HG02943 (cell line): ENCODE measurements around the gene SPOCD1.

Experiments used
- ATAC-seq: cut with Tn5 transposase; IDR thresholded peaks from one replicate; pipeline ENCODE4 v1.9.1; 2021; ENCODE audit warnings: mild to moderate bottlenecking, low read depth, moderate library complexity; ENCODE audit not compliant: unreplicated experiment

SPOCD1 gene

DNA sequence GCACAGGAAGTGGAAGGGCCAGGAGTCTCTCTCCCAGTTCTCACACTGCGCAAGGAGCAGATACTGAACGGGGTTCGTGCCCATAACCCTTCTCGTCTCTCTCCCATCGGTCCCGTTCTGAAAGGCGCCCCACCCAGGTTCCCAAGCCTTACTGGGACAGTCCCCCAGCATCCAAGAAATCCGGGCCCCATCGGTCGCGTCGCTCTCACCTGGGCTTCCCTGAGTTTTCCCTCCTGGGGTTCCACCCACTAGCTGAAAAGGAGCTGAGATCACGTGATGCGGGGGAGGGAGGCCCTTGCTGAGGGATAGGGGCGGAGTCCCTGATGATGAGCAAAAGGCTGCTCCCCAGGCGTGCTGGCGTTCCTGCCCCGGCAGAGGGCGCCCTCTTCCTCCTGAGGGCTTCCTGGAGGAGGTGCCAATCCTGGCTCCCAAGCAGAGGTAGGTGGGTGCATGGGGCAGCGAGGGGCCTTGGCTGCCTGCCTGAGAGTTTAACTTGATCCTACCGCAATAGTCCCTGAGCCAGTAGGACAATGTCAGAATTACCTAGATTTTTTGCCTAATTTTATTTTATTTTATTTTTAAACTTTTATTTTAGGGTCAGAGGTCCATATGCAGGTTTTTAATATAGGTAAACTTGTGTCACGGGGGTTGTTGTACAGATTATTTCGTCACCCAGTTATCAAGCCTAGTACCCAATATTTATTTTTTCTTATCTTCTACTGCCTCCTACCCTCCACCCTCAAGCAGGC, at the start of gene SPOCD1:
Gene SPOCD1, minus strand, starts transcription at position 271 of the 749 bp plus-strand sequence. CDS start 689 bp downstream, outside the sequence.
- no peak for ATAC-seq

DNA sequence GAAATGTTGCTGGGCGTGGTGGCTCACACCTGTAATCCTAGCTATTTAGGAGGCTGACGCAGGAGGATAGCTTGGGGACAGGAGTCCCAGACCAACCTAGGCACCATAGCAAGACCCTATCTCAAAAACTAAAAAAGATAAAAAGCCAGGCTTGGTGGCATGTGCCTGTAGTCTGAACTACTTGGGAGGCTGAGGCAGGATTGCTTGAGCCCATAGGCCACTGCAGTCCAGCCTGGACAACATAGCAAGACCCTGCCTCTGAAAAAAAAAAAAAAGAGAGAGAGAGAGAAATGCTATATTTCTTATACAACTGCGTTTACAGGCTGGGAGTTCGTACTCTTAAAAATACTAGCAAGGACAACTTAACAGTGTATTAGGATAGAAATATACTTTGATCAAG, 46.2 kb upstream of the SPOCD1 start:
- no peak for ATAC-seq

DNA sequence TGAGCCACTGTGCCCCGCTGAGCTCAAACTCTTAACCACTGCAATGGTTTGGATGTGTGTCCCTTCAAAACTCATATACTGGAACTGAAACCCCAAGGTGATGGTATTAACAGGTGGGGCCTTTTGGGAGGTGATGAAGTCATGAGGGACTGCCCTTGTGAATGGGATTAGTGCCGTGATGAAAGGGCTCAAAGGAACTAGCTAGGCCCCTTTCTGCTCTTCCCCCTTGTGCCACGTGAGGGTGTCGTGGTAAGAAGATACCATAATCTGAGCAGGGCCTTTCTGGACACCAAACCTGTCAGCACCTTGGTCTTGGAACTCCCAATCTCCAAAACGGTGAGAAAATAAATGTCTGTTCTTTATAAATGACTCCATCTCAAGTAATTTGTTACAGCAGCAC, 45.5 kb upstream of the SPOCD1 start:
- no peak for ATAC-seq

DNA sequence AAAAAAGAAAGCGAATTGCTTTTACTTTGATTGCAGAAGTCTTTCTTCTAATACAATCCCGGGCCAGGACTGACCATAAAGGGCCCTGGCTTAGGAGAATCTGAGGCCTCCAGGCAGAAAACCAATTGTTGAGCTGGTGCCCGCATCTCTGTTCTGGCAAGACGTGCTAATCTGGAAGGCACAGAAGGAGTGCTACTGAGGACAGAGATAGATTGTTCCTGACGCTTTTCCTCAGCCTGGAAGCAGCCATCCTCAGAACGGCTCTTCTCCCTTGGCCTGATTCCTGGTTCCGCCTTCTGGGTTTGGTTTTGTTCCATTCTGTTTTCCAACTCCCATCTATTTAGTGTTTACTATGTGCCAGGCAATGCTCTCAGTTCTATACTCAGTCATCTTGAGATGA, 44.8 kb upstream of the SPOCD1 start:
- ATAC-seq, result no peak

DNA sequence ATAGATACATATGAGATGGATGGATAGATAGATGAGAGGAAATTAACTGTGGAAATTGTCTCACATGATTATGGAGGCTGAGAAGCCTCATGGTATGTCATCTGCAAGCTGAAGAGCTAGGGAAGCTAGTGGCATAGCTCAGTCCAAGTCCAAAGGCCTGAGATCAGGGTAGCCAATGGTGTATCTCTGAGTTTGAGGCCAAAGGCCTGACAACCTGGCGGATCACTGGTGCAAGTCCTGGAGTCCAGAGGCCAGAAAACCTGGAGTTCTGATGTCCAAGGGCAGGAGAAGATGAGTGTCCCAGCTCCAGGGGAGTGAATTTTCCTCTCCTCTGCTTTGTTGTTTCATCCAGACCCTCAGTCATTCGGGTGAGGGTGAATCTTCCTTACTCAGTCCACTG, 43.9 kb upstream of the SPOCD1 start:
- no peak for ATAC-seq

DNA sequence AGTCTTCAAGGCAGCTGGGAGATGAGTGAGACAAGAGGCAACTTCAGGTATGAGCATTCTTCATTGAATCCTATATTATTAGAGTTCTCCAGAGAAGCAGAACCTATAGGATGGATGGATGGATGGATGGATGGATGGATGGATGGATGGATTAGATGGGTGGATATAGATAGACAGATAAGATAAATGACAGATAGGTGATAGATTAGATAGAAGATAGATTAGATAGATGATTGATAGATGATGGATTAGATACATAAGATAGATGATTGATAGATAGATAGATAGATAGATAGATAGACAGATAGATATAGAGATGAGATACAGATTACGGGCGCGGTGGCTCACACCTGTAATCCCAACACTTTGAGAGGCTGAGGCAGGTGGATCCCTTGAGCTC, 43.2 kb upstream of the SPOCD1 start:
- no peak for ATAC-seq

DNA sequence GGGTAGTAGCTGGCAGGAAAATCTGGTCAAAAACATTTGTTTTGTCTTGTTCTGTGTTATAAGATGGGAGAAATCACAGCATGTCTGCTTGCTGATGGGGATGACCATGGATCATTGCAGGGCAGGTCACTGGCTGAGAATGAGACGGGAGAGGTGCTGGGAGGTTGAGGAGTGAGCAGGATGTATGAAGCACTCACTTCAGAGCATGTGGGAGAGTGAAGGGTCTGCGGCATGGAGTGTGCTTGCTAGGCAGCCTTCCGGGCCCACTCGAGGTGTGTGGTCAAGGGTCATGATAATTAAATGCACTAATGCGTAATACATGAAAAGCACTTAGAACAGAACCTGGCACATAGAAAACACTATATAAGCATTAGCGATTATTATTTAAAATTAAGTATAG, 42.0 kb upstream of the SPOCD1 start:
- no peak for ATAC-seq

DNA sequence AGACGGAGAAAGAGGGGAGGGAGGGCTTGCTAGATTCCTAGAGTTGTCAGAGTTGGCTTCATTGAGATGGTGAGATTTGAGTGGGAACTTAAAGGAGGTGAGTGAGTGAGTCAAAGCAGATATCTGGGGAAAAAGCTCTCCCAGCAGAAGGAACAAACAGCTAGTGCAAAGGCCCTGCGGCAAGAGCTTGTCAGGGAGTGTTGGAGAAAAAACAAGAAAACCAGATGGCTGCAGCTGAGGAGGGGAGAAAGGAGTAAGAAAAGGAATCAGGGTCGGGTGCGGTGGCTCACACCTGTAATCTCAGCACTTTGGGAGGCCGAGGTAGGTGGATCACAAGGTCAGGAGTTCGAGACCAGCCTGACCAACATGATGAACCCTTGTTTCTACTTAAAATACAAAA, 40.3 kb upstream of the SPOCD1 start:
- ATAC-seq, result no peak

DNA sequence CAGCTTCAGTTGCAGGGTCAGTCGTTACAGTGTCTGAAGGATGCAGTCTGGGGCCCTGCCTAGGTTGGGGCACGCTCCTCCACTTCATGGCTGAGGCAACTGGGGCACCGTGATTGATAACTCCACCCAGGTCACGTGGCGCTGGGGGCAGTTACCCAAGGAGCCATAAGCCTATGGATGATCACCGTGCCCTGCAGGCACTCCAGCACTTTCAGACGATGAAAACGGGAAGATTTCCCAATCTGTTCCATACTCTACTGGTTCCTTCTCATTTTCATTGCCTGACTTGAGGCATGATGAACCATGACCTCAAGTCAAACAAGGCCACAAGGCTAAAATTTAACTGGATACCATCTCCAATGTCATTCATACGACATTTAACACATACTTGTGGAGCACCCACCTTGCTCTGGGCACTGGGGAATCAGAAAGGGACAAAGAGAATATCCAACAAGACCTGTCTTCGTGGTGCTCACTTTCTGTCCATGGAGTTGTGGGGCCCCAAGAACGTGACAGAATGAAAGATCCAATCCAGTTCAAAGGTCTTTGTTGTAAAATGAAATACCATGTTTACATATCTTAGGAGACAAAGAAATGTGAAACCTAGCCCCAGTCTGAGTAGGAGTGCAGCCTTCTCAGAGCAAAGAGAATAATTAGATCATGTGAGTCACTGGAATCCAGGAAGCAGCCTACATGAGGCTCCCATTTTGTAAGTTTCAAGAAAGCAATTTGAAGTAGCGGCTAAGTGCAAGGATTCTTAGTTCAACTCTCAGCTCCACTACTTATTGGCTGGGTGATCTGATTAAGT, 39.4 kb upstream of the SPOCD1 start:
- ATAC-seq, result no peak

DNA sequence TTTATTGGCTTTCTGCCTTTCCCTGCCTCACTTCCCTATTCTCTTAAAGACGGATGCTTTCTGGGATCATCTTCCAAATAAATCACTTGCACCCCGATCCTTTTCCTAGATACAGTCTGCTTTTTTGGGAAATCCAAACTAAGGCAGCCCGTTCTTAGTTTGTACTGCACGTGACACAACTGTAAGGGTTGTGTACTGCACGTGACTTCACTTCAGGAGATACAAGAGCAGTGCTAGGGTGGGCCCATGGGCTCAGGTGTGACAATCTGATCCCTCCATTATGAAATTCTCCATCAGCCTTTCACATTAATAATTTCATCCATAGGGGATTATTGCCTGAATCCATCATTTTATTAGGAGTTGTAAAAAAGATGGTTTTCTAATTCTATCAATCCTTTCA, 33.8 kb upstream of the SPOCD1 start:
- ATAC-seq, result no peak

DNA sequence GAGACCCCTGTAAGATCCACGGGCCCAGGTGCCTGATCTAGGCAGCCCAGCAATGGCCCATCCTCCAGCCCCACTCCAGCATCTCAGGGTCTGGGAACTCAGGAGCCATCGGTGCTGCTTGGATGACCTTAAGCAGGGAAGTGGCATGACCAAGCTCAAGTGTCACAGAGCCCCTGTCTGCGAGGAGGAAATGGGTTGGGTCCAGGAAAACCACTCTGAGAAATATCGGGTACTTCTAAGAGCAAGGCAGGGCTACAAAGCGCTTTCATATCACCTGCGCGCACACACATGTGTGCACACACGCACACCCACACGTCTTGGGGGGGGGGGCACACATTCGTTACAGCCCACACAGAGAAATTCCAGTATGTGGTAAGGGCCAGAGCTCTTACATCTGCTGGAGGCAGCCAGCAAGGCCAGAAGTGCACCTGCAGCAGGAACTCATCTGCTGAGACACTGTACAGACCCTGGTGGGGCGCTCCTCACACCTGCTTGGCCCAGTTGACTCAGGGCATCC, 32.6 kb upstream of the SPOCD1 start:
- ATAC-seq, result no peak

DNA sequence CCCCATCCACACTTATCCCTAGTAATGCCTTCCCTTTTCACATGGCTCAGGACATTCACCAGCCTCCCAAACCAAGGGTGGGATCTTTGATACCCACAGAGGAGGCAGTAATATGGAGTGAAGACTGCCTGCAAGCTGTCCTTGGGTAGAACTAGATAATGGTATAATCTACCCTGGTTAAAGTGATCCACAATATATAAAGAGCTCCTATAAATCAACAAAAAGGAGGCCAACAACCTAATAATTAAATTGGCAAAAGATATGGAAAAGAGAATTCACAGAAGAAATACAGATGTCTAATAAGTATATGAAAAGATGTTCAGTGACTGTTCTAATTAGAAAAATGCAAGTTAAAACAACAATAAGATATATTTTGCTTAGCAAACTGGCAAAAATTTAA, 30.7 kb upstream of the SPOCD1 start:
- ATAC-seq, result no peak

DNA sequence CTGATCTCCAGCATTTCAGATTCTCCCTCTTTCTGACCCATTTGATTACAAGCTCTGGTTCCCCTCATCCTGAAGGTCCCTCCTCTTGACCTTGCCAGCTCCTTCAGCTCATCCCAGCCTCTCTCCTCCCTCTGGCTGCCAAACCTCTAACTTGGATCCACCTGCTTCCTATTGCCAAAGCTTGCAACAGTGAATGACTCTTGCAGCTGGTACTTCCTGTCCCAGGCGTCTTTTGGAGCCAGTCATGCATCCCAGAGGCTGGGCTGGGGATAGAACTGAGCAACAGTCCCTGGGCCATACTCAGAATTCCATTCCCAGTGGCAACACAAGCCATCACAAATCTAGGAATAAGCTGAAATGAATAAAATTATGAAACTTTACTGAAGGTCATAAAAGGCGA, 27.7 kb upstream of the SPOCD1 start:
- ATAC-seq, result no peak

DNA sequence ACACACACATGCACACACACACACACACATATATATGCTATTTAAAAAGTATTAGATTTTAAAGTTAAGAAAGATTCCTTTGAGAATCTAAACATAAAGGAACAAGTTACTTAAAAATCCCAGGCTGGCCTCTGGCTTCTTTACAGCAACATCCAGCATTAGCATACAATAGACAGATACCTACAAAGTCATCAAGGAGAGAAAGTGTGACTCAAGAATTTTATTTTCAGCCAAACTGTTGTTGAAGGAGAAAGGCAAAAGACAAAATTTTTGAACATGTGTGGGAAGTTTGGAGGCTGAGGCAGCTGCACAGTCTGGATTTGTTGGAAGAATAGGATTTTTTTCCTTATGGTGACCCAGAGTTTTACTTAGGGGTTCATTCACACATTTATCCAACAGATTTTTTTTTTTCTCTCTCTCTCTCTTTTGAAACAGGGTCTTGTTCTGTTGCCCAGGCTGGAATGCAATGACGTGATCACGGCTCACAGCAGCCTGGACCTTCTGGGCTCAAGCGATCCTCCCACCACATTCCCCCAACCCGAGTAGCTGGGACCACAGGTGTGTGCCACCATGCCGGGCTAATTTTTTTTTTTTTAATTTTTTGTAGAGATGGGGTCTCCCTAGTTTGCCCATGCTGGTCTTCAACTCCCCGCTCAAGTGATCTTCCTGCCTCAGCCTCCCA, 24.0 kb upstream of the SPOCD1 start:
- ATAC-seq, result no peak

DNA sequence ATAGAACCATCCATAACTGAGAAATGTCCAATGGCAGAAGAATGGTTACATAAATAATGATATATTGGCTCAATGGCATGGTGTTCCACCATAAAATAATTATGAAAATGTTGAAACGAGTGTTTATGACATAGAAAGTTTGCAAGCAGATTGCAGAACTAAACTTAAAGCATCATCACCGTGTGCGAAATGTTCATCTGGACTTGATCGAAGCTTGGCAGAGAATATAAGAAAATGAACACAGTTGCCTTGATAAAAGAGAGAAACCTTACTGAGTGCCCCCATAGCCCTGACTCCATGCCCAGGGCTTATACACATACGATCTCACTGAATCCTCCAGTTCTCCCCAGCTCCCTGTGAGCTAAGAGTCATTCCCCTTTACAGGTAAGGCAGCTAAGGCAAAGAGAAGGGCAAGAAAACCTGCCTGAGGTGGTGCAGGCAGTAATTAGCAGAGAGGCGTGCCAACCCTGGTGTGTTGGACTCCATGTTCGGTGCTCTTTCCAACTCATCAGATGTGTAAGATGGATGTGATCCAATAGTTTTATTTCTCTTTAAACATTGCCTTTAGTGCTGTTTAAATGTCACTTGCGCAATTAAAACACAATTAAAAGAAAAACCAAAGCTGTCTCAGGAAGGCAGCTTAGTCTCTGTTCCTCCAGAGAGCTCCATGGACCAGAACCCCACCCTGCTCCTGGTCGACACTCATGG, 21.8 kb upstream of the SPOCD1 start:
- no peak for ATAC-seq

DNA sequence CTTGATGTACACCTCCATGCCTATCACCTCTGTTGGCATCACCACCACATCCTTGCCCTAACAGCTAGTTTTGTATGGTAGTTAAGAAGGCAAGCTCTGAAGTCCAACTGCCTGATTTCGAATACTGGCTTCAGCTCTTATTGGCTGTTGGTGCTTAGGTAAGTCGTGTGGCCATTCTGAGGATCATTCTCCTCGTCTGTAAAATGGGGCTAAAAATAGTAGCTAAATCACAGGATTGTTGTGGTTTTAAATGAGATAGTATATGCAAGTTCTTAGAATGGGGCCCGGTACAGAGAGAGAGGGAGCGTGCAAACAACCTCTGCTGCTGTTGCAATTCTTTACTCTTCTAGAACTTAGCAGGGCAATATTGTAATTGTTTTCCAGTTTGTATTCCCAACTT, 20.8 kb upstream of the SPOCD1 start:
- no peak for ATAC-seq

DNA sequence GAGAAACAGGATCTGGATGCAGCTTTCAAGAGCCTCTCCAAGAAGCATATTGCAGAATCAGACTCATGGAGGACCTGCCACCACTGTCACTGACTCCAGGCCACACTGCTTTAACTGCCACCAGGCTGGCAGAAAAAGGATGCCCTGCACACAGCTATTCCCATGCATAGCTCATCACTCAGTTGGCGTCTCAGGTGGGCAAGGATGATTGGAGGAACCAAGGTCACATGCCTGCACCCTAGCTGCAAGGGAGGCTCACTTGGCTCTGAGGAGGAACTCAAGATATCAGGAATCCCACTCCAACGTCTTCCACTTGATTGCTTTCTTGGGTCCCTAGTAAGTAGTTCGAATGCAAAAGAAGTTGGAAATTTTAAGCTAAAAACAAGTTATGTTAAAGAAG, 19.6 kb upstream of the SPOCD1 start:
- ATAC-seq, result no peak

DNA sequence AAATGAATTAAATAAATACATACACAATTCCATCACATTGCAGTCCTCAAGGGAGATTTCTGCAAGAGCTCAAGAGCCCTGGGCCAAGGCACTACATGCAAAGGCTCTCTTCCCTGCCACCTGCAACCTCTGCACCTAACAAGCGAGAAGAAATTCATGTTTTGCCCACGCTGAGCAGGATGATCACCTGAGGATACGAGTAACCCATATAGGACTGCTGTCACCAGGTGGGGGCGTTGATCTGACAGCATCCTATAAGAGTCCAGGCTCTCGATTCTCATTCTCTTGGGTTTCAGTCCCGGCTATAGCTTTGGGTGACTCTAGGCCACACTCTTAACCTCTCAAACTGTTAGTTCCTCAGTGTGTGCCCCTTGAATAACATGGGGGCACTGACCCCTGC, 18.7 kb upstream of the SPOCD1 start:
- no peak for ATAC-seq

DNA sequence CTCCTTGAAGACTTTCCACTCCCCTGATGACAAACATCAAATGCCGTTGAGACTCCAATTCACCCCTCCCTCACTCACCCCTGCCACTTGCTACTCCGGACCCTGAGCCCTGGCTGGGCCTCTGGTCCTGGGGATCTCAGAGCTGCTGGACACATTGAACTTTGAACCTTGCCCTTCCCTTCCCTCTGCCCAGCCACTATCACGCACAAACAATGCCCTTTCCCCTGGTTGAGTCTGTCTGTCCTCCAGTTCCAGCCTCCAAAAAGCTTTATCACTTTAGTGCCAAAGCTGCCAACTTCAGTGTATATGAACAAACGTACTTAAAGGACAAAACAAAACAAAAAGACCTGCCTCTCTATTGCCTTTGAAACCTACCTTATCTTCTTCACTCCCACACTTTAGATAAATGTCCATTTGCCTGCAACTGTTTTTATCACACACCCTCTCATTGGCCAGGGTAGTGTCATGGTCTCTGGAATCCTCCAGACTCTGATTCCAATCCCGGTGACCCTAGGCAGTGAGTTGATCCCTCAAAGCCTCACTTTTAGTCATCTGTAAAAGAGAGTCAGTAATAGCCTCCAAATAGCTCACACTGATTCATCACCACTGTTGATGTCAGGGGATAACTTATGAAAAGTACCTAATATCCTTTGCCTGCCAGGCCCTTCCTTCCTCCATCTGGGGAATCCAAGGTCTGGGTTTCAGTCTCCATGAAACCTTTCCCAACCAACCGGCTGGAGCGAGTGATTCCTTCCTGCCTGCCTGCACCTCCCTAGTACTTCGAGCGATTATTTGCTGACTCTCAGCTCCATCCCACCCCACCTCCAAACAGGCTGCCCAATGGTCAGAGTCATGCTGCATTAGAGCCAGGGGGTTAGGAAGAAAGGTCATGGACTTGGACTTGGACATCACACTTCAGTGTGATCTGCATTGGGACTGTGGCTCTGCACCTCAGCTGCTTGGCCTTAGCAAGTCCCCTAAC, 15.9 kb upstream of the SPOCD1 start:
- no peak for ATAC-seq
